ENCODE results near the gene MEOX2.

Gene MEOX2

GRCh38 chr7:15686295-15686956 lies at the start of gene MEOX2:
MEOX2 (minus strand) TSS chr7:15686683; CDS start chr7:15686402, 281 bp downstream.
- H3K36me3 ChIP-seq: no peaks in the 10 kb centered on the region
- H3K27me3 ChIP-seq: peaks cover 0 to 3% of the 10 kb centered on the region in 2 donors
- no peak for TF ChIP-seq CTCF (IDR thresholded peaks at IDR 0.05)
- peak within 1 kb of the TSS; percentile 67 to 72 for H3K4me3 ChIP-seq
- intact Hi-C loops (cut with DNase I; ENCODE audit: low total_unique reads): loop anchor here (5.0 kb wide), 1 partner anchor 381 kb away; no protein-coding TSS in a partner anchor
- H3K27ac ChIP-seq: peak within 1 kb of the TSS; percentile 80 to 87
- peaks cover 0 to 20% (median 3%) of the 10 kb centered on the region in 4 donors for H3K4me1 ChIP-seq
- DNase-seq: peak; percentile 85 to 94
- H3K9me3 ChIP-seq: no peaks in the 10 kb centered on the region

GRCh38 chr7:15729746-15730145 lies 43.3 kb upstream of the MEOX2 start:
- Histone ChIP-seq H3K4me1 (no peaks in the 10 kb centered on the region), H3K27ac (no peak overlapping the region), H3K9me3 (no peaks in the 10 kb centered on the region), H3K36me3 (no peaks in the 10 kb centered on the region), H3K27me3 (no peaks in the 10 kb centered on the region), H3K4me3 (no peak overlapping the region)
- TF ChIP-seq CTCF (IDR thresholded peaks at IDR 0.05): no peak
- DNase-seq: no peak
- intact Hi-C loops (cut with DNase I; ENCODE audit: low total_unique reads): no loop called here

DNA sequence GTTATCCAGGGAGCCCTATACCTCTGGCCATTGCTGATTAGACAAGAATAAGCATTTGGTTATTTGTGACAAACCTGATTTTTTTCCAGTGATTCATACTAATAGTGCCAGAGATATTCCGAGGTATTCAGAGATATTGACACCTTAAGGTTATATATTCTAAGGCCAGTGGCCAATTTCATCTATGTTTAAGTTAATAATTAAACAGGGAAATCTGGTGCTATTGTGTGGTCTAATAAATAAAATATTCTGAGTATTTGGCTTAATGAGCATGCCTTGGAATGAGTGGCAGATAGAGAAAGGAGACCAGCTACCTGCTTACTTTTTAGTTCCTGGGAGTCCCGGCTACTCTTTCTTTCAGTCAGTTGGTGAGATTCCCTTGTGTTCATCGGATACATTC lies 38.6 kb upstream of the MEOX2 start:
- no peaks in the 10 kb centered on the region for H3K36me3 ChIP-seq
- H3K27ac ChIP-seq: no peak overlapping the region
- H3K9me3 ChIP-seq: no peaks in the 10 kb centered on the region
- H3K4me3 ChIP-seq: no peak overlapping the region
- intact Hi-C loops (cut with DNase I; ENCODE audit: low total_unique reads): no loop called here
- DNase-seq: no peak
- no peak for TF ChIP-seq CTCF (IDR thresholded peaks at IDR 0.05)
- peaks cover 0 to 20% (median 3%) of the 10 kb centered on the region in 4 donors for H3K4me1 ChIP-seq
- no peaks in the 10 kb centered on the region for H3K27me3 ChIP-seq

GRCh38 chr7:15723841-15724240 lies 37.4 kb upstream of the MEOX2 start:
- Histone ChIP-seq H3K9me3 (no peaks in the 10 kb centered on the region), H3K27ac (peak overlapping the region in 1 of 2 donors; percentile 11), H3K27me3 (no peaks in the 10 kb centered on the region), H3K4me3 (no peak overlapping the region), H3K36me3 (no peaks in the 10 kb centered on the region), H3K4me1 (peaks cover 0 to 20% (median 3%) of the 10 kb centered on the region in 4 donors)
- intact Hi-C loops (cut with DNase I; ENCODE audit: low total_unique reads): no loop called here
- TF ChIP-seq CTCF (IDR thresholded peaks at IDR 0.05): no peak
- no peak for DNase-seq

DNA sequence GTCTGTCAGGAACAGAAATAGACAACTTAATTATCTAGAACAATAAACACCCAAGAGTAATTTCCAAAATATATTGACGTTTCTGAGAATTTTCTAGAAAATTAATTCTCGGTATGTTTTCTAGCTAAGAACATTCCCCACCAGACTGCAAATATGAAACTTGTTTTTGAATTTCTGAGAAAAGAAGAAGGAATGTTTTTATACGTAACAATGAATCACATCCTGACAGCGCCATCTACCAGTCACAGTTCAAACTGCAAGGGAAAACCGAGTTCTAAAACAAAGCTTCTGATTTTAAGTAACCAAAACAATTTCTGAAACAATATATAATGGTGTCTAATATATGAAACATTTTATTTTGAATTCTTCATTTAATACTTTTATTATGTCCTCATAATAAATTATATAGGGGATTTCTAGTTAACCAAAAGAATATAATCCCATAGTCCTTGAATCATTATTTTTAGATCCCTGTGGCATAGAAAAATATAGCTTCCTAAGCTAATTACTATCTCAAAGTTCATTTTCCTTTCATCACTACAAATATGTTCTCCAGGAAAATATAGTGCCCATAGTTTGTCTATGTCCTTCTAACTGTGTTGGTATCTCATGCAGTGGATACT lies 34.5 kb upstream of the MEOX2 start:
- Histone ChIP-seq H3K4me1 (peaks cover 0 to 20% (median 3%) of the 10 kb centered on the region in 4 donors), H3K4me3 (no peak overlapping the region), H3K9me3 (no peaks in the 10 kb centered on the region), H3K27ac (peak overlapping the region; percentile 40 to 47), H3K27me3 (no peaks in the 10 kb centered on the region), H3K36me3 (no peaks in the 10 kb centered on the region)
- peak in 1 of 2 donors; percentile 58 for DNase-seq
- intact Hi-C loops (cut with DNase I; ENCODE audit: low total_unique reads): no loop called here
- TF ChIP-seq CTCF (IDR thresholded peaks at IDR 0.05): peak; percentile 57 to 59

Measured in tibial artery (tissue), 4 donors.